ENCODE data around the gene CLNK.

Gene CLNK

GRCh38 chr4:10684631-10685030 lies at the start of gene CLNK:
Gene CLNK, minus strand, starts transcription at chr4:10684768. Its CDS starts 16,899 bp downstream, at chr4:10667869.
- in situ Hi-C loops (cut with MboI; ENCODE audit: low sequenced_read_pairs) = no loop called here

GRCh38 chr4:10733481-10734062 lies 49.0 kb upstream of the CLNK start:
- in situ Hi-C loops (cut with MboI; ENCODE audit: low sequenced_read_pairs) = no loop called here

- in situ Hi-C loops (cut with MboI; ENCODE audit: low sequenced_read_pairs) = no loop called here
Measured at GRCh38 chr4:10732914-10733415, 48.4 kb upstream of the CLNK start.

GRCh38 chr4:10732235-10732913 lies 47.8 kb upstream of the CLNK start:
- in situ Hi-C loops (cut with MboI; ENCODE audit: low sequenced_read_pairs) = no loop called here

- in situ Hi-C loops (cut with MboI; ENCODE audit: low sequenced_read_pairs) = no loop called here
Measured at GRCh38 chr4:10731690-10732089, 47.1 kb upstream of the CLNK start.

- in situ Hi-C loops (cut with MboI; ENCODE audit: low sequenced_read_pairs) = no loop called here
Measured at GRCh38 chr4:10731162-10731561, 46.6 kb upstream of the CLNK start.

- in situ Hi-C loops (cut with MboI; ENCODE audit: low sequenced_read_pairs) = no loop called here
Measured at GRCh38 chr4:10730590-10730989, 46.0 kb upstream of the CLNK start.

GRCh38 chr4:10730019-10730418 lies 45.5 kb upstream of the CLNK start:
- in situ Hi-C loops (cut with MboI; ENCODE audit: low sequenced_read_pairs) = no loop called here

GRCh38 chr4:10729366-10729765 lies 44.8 kb upstream of the CLNK start:
- in situ Hi-C loops (cut with MboI; ENCODE audit: low sequenced_read_pairs) = no loop called here

- in situ Hi-C loops (cut with MboI; ENCODE audit: low sequenced_read_pairs) = no loop called here
Measured at GRCh38 chr4:10728016-10728415, 43.4 kb upstream of the CLNK start.

- in situ Hi-C loops (cut with MboI; ENCODE audit: low sequenced_read_pairs) = no loop called here
Measured at GRCh38 chr4:10727140-10727880, 42.7 kb upstream of the CLNK start.

- in situ Hi-C loops (cut with MboI; ENCODE audit: low sequenced_read_pairs) = no loop called here
Measured at GRCh38 chr4:10722957-10723356, 38.4 kb upstream of the CLNK start.

GRCh38 chr4:10721616-10722015 lies 37.0 kb upstream of the CLNK start:
- in situ Hi-C loops (cut with MboI; ENCODE audit: low sequenced_read_pairs) = no loop called here

GRCh38 chr4:10716163-10716562 lies 31.6 kb upstream of the CLNK start:
- in situ Hi-C loops (cut with MboI; ENCODE audit: low sequenced_read_pairs) = no loop called here

- in situ Hi-C loops (cut with MboI; ENCODE audit: low sequenced_read_pairs) = no loop called here
Measured at GRCh38 chr4:10715696-10716095, 31.1 kb upstream of the CLNK start.

- in situ Hi-C loops (cut with MboI; ENCODE audit: low sequenced_read_pairs) = no loop called here
Measured at GRCh38 chr4:10715135-10715534, 30.6 kb upstream of the CLNK start.

GRCh38 chr4:10713591-10713990 lies 29.0 kb upstream of the CLNK start:
- in situ Hi-C loops (cut with MboI; ENCODE audit: low sequenced_read_pairs) = no loop called here

- in situ Hi-C loops (cut with MboI; ENCODE audit: low sequenced_read_pairs) = no loop called here
Measured at GRCh38 chr4:10706236-10706635, 21.7 kb upstream of the CLNK start.

- in situ Hi-C loops (cut with MboI; ENCODE audit: low sequenced_read_pairs) = no loop called here
Measured at GRCh38 chr4:10704430-10704810, 19.9 kb upstream of the CLNK start.

GRCh38 chr4:10703766-10704429 lies 19.3 kb upstream of the CLNK start:
- in situ Hi-C loops (cut with MboI; ENCODE audit: low sequenced_read_pairs) = no loop called here

- in situ Hi-C loops (cut with MboI; ENCODE audit: low sequenced_read_pairs) = no loop called here
Measured at GRCh38 chr4:10703156-10703555, 18.6 kb upstream of the CLNK start.
